Neural cell (in vitro differentiated cells): Measurements from ENCODE around the gene MYO6. TPM values are rescaled to one million over a fixed set of nuclear protein-coding genes. Genes with fewer than 3 reads are reported as not detected.

Experiments used
- H2AFZ ChIP-seq: fragments of 200-600, 300-800 bp; sonication (generic), shearing (Covaris generic); 2 replicates; pipeline ENCODE4 v1.6.0; 2014; ENCODE audit warnings: low read depth, mild to moderate bottlenecking, antibody characterized with exemption, low read length, moderate library complexity
- H3F3A ChIP-seq: fragments of 200-600 bp; shearing (Covaris generic); 2 replicates; pipeline ENCODE4 v1.6.1; 2016; ENCODE audit warnings: mild to moderate bottlenecking, moderate library complexity, mixed read lengths, antibody characterized with exemption, low read length; ENCODE audit not compliant: insufficient read depth, poor library complexity, severe bottlenecking
- H3K27ac ChIP-seq: fragments of 200-600, 300-800 bp; sonication (generic), shearing (Covaris generic); 2 replicates; pipeline ENCODE4 v1.5.1; 2014; ENCODE audit warnings: mild to moderate bottlenecking, low read length, moderate library complexity
- H3K27me3 ChIP-seq: fragments of 300-800, 200-600 bp; sonication (generic), shearing (Covaris generic); 2 replicates; pipeline ENCODE4 v1.6.0; 2014; ENCODE audit warnings: mild to moderate bottlenecking, low read depth, low read length, moderate library complexity; ENCODE audit not compliant: insufficient read depth
- H3K36me3 ChIP-seq: fragments of 300-800, 200-600 bp; sonication (generic), shearing (Covaris generic); 2 replicates; pipeline ENCODE4 v1.5.1; 2014; ENCODE audit warnings: mild to moderate bottlenecking, antibody characterized with exemption, low read length, moderate library complexity; ENCODE audit not compliant: insufficient read depth
- H3K4me2 ChIP-seq: fragments of 300-800, 200-600 bp; sonication (generic), shearing (Covaris generic); 2 replicates; pipeline ENCODE4 v1.6.0; 2014; ENCODE audit warnings: mild to moderate bottlenecking, low read length
- H3K4me3 ChIP-seq: fragments of 300-800, 200-600 bp; sonication (generic), shearing (Covaris generic); 2 replicates; pipeline ENCODE4 v1.5.1; 2014; ENCODE audit warnings: mild to moderate bottlenecking, low read length, moderate library complexity
- H3K79me2 ChIP-seq: fragments of 200-600 bp; shearing (Covaris generic); replicated peaks from 2 replicates; pipeline ENCODE4 v1.6.0; 2014; ENCODE audit warnings: mild to moderate bottlenecking, low read length, moderate library complexity; ENCODE audit not compliant: insufficient read depth
- H3K9ac ChIP-seq: fragments of 300-800, 200-600 bp; sonication (generic), shearing (Covaris generic); 2 replicates; pipeline ENCODE4 v1.6.1; 2016; ENCODE audit warnings: mild to moderate bottlenecking, low read length, mixed read lengths
- H3K9me2 ChIP-seq: fragments of 200-600 bp; shearing (Covaris generic); 2 replicates; pipeline ENCODE4 v1.6.1; 2016; ENCODE audit warnings: mild to moderate bottlenecking, low read length, mixed read lengths; ENCODE audit not compliant: insufficient read depth
- H3K9me3 ChIP-seq: fragments of 200-600, 300-800 bp; sonication (generic), shearing (Covaris generic); 2 replicates; pipeline ENCODE4 v1.6.1; 2016; ENCODE audit warnings: mild to moderate bottlenecking, mixed run types, low read length, moderate library complexity, mixed read lengths
- H4K20me1 ChIP-seq: fragments of 200-600 bp; shearing (Covaris generic); 2 replicates; pipeline ENCODE4 v1.6.1; 2016; ENCODE audit warnings: mild to moderate bottlenecking, mixed run types; ENCODE audit not compliant: insufficient read depth
- CTCF ChIP-seq: fragments of 450-650 bp; IDR thresholded peaks from 2 replicates; pipeline ENCODE4 v1.5.1; 2014; ENCODE audit warnings: antibody characterized with exemption, mild to moderate bottlenecking, moderate library complexity; ENCODE audit not compliant: poor library complexity, severe bottlenecking
- EP300 ChIP-seq: fragments of 450-650 bp; conservative IDR thresholded peaks from 2 replicates; pipeline ENCODE4 v1.6.1; 2014; ENCODE audit warnings: antibody characterized with exemption, mild to moderate bottlenecking, moderate library complexity; ENCODE audit not compliant: poor library complexity, severe bottlenecking
- EZH2 ChIP-seq: fragments of 200-600, 300-800 bp; shearing (Covaris generic), sonication (generic); IDR thresholded peaks from 2 replicates; pipeline ENCODE4 v1.6.1; 2014; ENCODE audit warnings: antibody characterized with exemption, low read length, borderline replicate concordance, mild to moderate bottlenecking; ENCODE audit not compliant: insufficient read depth, poor library complexity, severe bottlenecking
- MXI1 ChIP-seq: fragments of 450-650 bp; conservative IDR thresholded peaks from 2 replicates; pipeline ENCODE4 v1.6.1; 2014; ENCODE audit warnings: antibody characterized with exemption, mild to moderate bottlenecking; ENCODE audit not compliant: poor library complexity, severe bottlenecking
- POLR2AphosphoS5 ChIP-seq: IDR thresholded peaks from 2 replicates; pipeline ENCODE4 v1.6.1; 2012
- RAD21 ChIP-seq: fragments of 450-650 bp; conservative IDR thresholded peaks from 2 replicates; pipeline ENCODE4 v1.6.1; 2014; ENCODE audit warnings: antibody characterized with exemption, mild to moderate bottlenecking, moderate library complexity
- REST ChIP-seq: IDR thresholded peaks from 2 replicates; pipeline ENCODE4 v1.6.1; 2012; ENCODE audit warnings: borderline replicate concordance
- SMC3 ChIP-seq: fragments of 450-650 bp; conservative IDR thresholded peaks from 2 replicates; pipeline ENCODE4 v1.6.1; 2014; ENCODE audit warnings: antibody characterized with exemption, mild to moderate bottlenecking, moderate library complexity; ENCODE audit not compliant: poor library complexity
- TAF1 ChIP-seq: IDR thresholded peaks from 2 replicates; pipeline ENCODE4 v1.6.1; 2012; ENCODE audit warnings: low read depth
- polyA plus RNA-seq: library from polyadenylated mRNA; depleted of rRNA; stranded (reverse); fragments of >200 nt; gene quantifications from 2 replicates; pipeline ENCODE4 v1.2.3, GENCODE V29; 2014

MYO6 gene
- polyA plus RNA-seq, 1 donor from 2014 or later: 49.1 TPM

- no peaks in the 10 kb centered on the region for H3K36me3 ChIP-seq
- H3K79me2 ChIP-seq: peaks cover 4% of the 10 kb centered on the region
- no peak overlapping the region for H3K9ac ChIP-seq
- H2AFZ ChIP-seq: no peak overlapping the region
- no peaks in the 10 kb centered on the region for H3K9me2 ChIP-seq
- no peak overlapping the region for H3K4me2 ChIP-seq
- H3K4me3 ChIP-seq: no peak overlapping the region
- no peaks in the 10 kb centered on the region for H3K9me3 ChIP-seq
- H3F3A ChIP-seq: no peaks in the 10 kb centered on the region
- H4K20me1 ChIP-seq: no peaks in the 10 kb centered on the region
- H3K27me3 ChIP-seq: no peaks in the 10 kb centered on the region
- TF ChIP-seq REST: no peak
- no peak for TF ChIP-seq RAD21
- TF ChIP-seq POLR2AphosphoS5: no peak
- no peak for TF ChIP-seq SMC3
- no peak for TF ChIP-seq TAF1
- no peak for TF ChIP-seq EP300
- TF ChIP-seq MXI1: no peak
- no peak for TF ChIP-seq CTCF
- TF ChIP-seq EZH2: no peak
- no peak overlapping the region for H3K27ac ChIP-seq
Observed at GRCh38 chr6:75758061-75758460, 9.0 kb downstream of the MYO6 start.

GRCh38 chr6:75759207-75759606 lies 10.2 kb downstream of the MYO6 start:
- TF ChIP-seq TAF1 (no peak), MXI1 (no peak), EZH2 (no peak), SMC3 (no peak), POLR2AphosphoS5 (no peak), CTCF (no peak), EP300 (no peak), RAD21 (no peak), REST (no peak)
- H3F3A ChIP-seq: no peaks in the 10 kb centered on the region
- H3K4me2 ChIP-seq: no peak overlapping the region
- no peaks in the 10 kb centered on the region for H4K20me1 ChIP-seq
- H3K9ac ChIP-seq: no peak overlapping the region
- H3K27me3 ChIP-seq: no peaks in the 10 kb centered on the region
- H3K36me3 ChIP-seq: no peaks in the 10 kb centered on the region
- no peaks in the 10 kb centered on the region for H3K9me2 ChIP-seq
- peaks cover 7% of the 10 kb centered on the region for H3K79me2 ChIP-seq
- no peak overlapping the region for H3K27ac ChIP-seq
- H3K4me3 ChIP-seq: no peak overlapping the region
- no peak overlapping the region for H2AFZ ChIP-seq
- no peaks in the 10 kb centered on the region for H3K9me3 ChIP-seq
